ENCODE measurements around the gene ACTBL2. TPM values are rescaled to one million over a fixed set of nuclear protein-coding genes. Genes with fewer than 3 reads are reported as not detected.

Gene ACTBL2
- polyA plus RNA-seq, 1 donor (not counting 4 experiments of a cell fraction or from before 2014, with no cell fraction given) = 0.68 TPM

DNA sequence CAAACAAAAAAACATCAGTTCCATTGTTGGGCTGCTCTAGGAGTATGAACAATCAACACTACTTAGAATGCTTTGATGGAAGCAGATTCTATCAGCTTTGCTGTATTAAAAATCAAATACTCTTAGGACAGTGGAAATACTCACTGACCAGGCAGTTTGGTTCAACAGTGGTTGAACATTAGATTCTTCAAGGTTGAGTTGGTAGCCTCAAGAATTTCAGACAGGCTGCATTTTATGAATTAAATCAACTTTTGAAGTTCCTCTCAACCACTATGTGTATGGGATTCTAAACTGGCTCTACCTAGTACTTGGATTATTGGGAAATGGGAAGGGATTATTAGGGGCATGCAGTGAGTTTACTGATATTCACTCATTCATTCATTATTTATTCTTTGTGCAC, 35.0 kb downstream of the ACTBL2 start:
- Histone ChIP-seq H3K36me3 (ENCODE audit: control insufficient read depth in 2 of 2, extremely low read depth in 1 of 2, insufficient read depth in 2 of 2, low read length in 2 of 2) (no peaks in the 10 kb centered on the region), H3K4me1 (ENCODE audit: control insufficient read depth, extremely low read depth, insufficient read depth, low read length) (peaks cover 8% of the 10 kb centered on the region), H2AFZ (ENCODE audit: control insufficient read depth, low read length) (no peak overlapping the region), H3K27me3 (ENCODE audit: control insufficient read depth, extremely low read depth, insufficient read depth, low read length) (no peaks in the 10 kb centered on the region), H3K9me3 (ENCODE audit: control insufficient read depth, low read depth, low read length) (no peaks in the 10 kb centered on the region), H3K4me3 (ENCODE audit: control insufficient read depth in 2 of 3, extremely low read depth in 1 of 3, insufficient read depth in 2 of 3, low read depth in 1 of 3, low read length in 3 of 3) (no peak overlapping the region), H3K9me1 (ENCODE audit: control insufficient read depth, extremely low read depth, insufficient read depth, low read length) (no peaks in the 10 kb centered on the region), H3K79me2 (ENCODE audit: control insufficient read depth, insufficient read depth, low read length) (no peaks in the 10 kb centered on the region), H3K4me2 (ENCODE audit: control insufficient read depth, extremely low read depth, insufficient read depth, low read depth, low read length) (no peak overlapping the region), H3K9ac (ENCODE audit: control insufficient read depth, extremely low read depth, insufficient read depth, low read length) (no peak overlapping the region), H4K20me1 (ENCODE audit: control insufficient read depth, extremely low read depth, insufficient read depth, low read length) (no peaks in the 10 kb centered on the region), H3K27ac (ENCODE audit: control insufficient read depth, insufficient read depth, low read length) (no peak overlapping the region)
- DNase-seq (ENCODE audit: low read depth, low spot score) (no peak), FAIRE-seq (no peak)
- TF ChIP-seq, protein P1, sequence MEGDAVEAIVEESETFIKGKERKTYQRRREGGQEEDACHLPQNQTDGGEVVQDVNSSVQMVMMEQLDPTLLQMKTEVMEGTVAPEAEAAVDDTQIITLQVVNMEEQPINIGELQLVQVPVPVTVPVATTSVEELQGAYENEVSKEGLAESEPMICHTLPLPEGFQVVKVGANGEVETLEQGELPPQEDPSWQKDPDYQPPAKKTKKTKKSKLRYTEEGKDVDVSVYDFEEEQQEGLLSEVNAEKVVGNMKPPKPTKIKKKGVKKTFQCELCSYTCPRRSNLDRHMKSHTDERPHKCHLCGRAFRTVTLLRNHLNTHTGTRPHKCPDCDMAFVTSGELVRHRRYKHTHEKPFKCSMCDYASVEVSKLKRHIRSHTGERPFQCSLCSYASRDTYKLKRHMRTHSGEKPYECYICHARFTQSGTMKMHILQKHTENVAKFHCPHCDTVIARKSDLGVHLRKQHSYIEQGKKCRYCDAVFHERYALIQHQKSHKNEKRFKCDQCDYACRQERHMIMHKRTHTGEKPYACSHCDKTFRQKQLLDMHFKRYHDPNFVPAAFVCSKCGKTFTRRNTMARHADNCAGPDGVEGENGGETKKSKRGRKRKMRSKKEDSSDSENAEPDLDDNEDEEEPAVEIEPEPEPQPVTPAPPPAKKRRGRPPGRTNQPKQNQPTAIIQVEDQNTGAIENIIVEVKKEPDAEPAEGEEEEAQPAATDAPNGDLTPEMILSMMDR (optimal IDR thresholded peaks at IDR 0.05 in 1 of 3, IDR thresholded peaks at IDR 0.05 in 1 of 3, conservative IDR thresholded peaks at IDR 0.05 in 1 of 3; ENCODE audit: extremely low read depth in 1 of 3, insufficient read depth in 2 of 3, low read length in 3 of 3) = no peak
- TF ChIP-seq EZH2 (IDR thresholded peaks at IDR 0.05; ENCODE audit: low read length) = no peak
- dilution Hi-C loops (cut with MboI; ENCODE audit: extremely low pct_ligation_motif_present, low sequenced_read_pairs) = no loop called here

DNA sequence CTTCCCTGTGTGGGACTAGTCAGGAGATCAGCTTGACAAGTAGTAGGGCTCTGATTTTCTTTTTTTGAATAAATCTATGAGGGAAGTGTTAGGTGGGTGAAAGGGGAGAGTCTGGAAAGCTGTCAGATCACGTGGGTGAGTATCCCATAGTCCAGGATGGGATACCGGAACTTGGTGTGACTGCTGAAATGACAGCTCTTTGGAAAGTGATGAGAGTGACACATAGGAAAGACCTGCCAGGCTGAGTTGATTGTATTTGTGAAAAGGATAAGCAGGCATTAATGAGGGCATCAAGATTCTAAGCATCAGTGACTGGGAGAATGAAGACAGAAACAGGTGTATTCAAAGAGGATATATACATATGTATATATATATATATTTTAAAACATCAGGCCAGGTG, 35.6 kb downstream of the ACTBL2 start:
- Histone ChIP-seq H3K4me1 (ENCODE audit: control insufficient read depth, extremely low read depth, insufficient read depth, low read length) (peaks cover 15% of the 10 kb centered on the region), H3K79me2 (ENCODE audit: control insufficient read depth, insufficient read depth, low read length) (no peaks in the 10 kb centered on the region), H4K20me1 (ENCODE audit: control insufficient read depth, extremely low read depth, insufficient read depth, low read length) (no peaks in the 10 kb centered on the region), H2AFZ (ENCODE audit: control insufficient read depth, low read length) (no peak overlapping the region), H3K9ac (ENCODE audit: control insufficient read depth, extremely low read depth, insufficient read depth, low read length) (no peak overlapping the region), H3K27me3 (ENCODE audit: control insufficient read depth, extremely low read depth, insufficient read depth, low read length) (no peaks in the 10 kb centered on the region), H3K9me3 (ENCODE audit: control insufficient read depth, low read depth, low read length) (no peaks in the 10 kb centered on the region), H3K27ac (ENCODE audit: control insufficient read depth, insufficient read depth, low read length) (no peak overlapping the region), H3K4me3 (ENCODE audit: control insufficient read depth in 2 of 3, extremely low read depth in 1 of 3, insufficient read depth in 2 of 3, low read depth in 1 of 3, low read length in 3 of 3) (no peak overlapping the region), H3K36me3 (ENCODE audit: control insufficient read depth in 2 of 2, extremely low read depth in 1 of 2, insufficient read depth in 2 of 2, low read length in 2 of 2) (no peaks in the 10 kb centered on the region), H3K9me1 (ENCODE audit: control insufficient read depth, extremely low read depth, insufficient read depth, low read length) (no peaks in the 10 kb centered on the region), H3K4me2 (ENCODE audit: control insufficient read depth, extremely low read depth, insufficient read depth, low read depth, low read length) (no peak overlapping the region)
- no peak for TF ChIP-seq EZH2 (IDR thresholded peaks at IDR 0.05; ENCODE audit: low read length)
- TF ChIP-seq, protein P1 (optimal IDR thresholded peaks at IDR 0.05 in 1 of 3, IDR thresholded peaks at IDR 0.05 in 1 of 3, conservative IDR thresholded peaks at IDR 0.05 in 1 of 3; ENCODE audit: extremely low read depth in 1 of 3, insufficient read depth in 2 of 3, low read length in 3 of 3) = no peak
- DNase-seq (ENCODE audit: low read depth, low spot score) (no peak), FAIRE-seq (no peak)
- dilution Hi-C loops (cut with MboI; ENCODE audit: extremely low pct_ligation_motif_present, low sequenced_read_pairs) = no loop called here

Data from keratinocyte (primary cell).